Activated CD8-positive, alpha-beta memory T cell treated with anti-CD3 and anti-CD28 coated beads for 24 hours (primary cell): ENCODE results near the gene AFF3.
"Not testable (repeated sequence)": the region's sequence is repeated elsewhere in the genome, so short reads cannot be mapped to it uniquely, and the experiment has no call there.

Experiments
- DNase-seq: peaks from one replicate; pipeline ENCODE4 v3.0.0-alpha.2; 2020

AFF3 gene, protein sequence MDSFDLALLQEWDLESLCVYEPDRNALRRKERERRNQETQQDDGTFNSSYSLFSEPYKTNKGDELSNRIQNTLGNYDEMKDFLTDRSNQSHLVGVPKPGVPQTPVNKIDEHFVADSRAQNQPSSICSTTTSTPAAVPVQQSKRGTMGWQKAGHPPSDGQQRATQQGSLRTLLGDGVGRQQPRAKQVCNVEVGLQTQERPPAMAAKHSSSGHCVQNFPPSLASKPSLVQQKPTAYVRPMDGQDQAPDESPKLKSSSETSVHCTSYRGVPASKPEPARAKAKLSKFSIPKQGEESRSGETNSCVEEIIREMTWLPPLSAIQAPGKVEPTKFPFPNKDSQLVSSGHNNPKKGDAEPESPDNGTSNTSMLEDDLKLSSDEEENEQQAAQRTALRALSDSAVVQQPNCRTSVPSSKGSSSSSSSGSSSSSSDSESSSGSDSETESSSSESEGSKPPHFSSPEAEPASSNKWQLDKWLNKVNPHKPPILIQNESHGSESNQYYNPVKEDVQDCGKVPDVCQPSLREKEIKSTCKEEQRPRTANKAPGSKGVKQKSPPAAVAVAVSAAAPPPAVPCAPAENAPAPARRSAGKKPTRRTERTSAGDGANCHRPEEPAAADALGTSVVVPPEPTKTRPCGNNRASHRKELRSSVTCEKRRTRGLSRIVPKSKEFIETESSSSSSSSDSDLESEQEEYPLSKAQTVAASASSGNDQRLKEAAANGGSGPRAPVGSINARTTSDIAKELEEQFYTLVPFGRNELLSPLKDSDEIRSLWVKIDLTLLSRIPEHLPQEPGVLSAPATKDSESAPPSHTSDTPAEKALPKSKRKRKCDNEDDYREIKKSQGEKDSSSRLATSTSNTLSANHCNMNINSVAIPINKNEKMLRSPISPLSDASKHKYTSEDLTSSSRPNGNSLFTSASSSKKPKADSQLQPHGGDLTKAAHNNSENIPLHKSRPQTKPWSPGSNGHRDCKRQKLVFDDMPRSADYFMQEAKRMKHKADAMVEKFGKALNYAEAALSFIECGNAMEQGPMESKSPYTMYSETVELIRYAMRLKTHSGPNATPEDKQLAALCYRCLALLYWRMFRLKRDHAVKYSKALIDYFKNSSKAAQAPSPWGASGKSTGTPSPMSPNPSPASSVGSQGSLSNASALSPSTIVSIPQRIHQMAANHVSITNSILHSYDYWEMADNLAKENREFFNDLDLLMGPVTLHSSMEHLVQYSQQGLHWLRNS (N-terminal part only)

DNA sequence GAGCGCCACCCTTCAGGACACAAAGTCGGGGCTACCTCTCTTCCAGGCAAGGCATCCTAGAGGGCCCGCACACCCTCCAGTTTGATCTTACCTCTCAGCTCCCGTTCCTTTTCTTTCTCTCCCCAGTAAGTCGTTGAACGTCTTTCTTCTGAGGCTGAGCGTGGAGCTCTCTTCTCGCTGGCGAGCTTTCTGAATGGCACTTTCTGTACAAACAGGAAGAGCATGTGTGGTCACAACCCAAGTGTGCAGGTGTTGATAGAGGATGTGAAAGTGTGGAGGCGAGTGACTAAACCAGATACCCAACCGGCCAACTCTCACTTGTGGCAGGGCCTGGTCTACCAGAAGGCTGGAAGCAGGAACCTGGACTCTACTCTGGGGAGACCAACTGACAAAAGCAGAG is at the start of gene AFF3:
Gene AFF3 (minus strand): TSS at position 198 of the 400 bp plus-strand sequence. CDS start 38,136 bp downstream, outside the sequence.
- peak; percentile 73 for DNase-seq

DNA sequence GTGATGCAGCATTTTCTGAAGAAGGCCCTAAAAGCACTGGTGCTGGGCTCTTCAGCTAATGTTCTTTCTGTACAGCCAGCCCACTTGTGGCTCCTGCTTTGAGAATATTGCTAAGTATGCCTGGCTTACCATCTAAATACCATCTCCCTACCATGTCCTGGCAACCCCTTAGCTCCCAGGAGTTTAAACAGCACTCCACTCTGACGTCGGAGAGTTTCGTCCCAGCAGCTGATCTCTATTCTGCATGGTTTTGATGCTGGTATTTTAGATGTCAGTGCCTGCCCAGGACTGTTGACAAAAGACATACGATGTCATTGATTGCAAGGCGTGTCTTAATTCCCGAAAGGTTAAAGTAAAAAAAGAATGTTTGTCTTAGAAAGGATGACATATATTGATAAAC is 47.0 kb upstream of the AFF3 start:
- DNase-seq, result no peak

DNA sequence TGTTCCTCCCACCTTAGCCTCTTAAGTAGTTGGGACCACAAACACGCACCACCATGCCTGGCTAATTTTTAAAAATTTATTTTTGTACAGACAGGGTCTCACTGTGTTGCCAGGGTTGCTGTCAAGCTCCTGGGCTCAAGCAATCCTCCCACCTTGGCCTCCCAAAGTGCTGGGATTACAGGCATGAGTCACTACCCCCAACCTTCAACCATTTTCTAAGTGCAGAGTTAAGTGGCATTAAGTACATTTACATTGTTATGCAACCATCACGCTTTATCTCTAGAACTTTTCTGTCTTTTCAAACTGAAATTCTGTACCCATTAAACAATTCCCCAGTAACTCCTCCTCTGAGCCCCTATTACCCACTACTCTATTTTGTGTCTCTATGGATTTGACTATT is 45.9 kb upstream of the AFF3 start:
- no peak for DNase-seq

DNA sequence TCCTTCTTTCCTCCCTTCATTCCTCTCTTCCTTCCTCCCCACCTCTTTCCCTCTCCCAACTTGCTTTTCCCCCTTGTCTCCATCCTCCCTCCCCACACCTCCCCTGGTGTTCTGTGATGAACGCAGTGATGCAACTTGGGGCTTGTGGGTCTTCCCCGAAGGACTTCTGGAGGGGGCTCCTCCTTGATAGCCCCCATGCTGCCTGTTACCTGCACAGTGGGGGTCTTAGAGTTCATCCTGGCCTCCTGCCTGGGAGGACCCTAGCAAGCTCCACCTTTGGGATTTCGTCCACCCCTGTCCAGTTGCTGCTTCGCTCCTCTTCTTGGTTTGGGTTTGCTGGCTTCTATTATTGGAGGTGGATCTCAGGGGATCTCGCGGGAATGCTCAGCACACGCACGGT is 43.7 kb upstream of the AFF3 start:
- no peak for DNase-seq

DNA sequence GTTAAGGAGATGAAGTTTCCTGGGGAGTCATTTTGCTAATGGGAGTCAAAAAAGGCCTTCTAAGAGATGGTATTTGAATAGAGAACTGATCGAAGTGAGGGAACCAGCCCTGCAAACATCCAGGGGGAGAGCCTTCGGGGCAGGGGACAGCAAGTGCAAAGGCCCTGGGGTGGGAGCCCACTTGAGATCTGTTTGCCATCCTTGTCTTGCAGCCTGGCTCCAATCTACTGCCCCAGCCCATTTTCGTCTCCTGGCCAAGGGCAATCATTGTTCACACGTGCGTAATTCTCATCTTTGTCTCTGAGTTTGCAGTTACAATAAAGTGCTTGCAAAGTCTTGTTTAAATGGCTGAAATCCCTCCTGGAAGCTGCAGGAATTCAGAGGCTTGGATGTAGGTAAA is 43.1 kb upstream of the AFF3 start:
- no peak for DNase-seq

DNA sequence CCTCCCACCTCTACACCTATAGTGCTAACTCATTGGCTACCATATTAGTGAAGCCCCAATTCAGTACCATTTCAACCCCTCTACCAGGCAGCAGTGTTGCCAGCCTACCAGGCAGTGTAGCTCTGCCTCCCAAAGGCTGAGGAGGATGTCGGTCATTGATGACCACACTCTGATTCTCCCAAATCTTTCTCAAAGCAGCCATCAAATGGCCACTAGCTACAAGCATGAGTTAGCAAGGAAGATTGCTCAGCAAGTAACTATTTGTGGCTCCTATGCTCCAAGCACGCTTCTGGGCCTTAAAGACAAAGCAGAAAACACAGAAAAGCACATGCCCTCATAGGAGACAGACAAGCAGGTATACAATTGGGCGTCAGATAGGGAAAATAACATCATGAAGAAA is 42.7 kb upstream of the AFF3 start:
- DNase-seq, result no peak

DNA sequence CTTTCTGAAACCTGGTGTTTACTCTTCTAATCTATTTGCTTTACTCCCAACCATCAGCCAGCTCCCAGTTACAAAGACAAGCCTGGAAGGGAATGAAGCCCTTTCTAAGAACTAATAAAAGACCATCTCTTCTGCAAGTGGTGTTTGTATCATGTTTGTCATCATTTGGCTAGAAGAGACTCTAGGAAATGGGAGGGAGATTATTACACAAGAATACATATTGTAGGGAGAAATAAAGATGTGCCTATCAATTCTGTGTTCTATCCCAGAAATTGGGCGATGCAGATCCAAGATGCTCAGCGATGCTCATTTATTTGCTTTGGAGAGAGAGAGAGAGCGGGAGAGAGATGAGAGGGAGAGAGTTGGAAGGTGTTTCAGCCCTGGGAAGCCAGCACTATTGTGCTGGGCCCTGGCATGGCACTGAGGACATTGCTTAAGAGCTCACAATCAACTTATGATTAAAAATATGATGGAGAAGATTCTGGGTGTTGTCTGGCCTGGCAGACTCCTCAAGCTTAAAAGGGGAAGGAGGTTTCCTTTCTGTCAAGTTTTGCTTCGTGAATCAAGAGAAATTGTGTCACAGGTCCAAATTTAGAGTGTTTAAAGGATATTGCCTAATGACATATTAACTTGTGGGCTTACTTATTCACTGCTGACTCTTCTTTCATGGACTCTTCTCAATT is 41.8 kb upstream of the AFF3 start:
- DNase-seq, result no peak

DNA sequence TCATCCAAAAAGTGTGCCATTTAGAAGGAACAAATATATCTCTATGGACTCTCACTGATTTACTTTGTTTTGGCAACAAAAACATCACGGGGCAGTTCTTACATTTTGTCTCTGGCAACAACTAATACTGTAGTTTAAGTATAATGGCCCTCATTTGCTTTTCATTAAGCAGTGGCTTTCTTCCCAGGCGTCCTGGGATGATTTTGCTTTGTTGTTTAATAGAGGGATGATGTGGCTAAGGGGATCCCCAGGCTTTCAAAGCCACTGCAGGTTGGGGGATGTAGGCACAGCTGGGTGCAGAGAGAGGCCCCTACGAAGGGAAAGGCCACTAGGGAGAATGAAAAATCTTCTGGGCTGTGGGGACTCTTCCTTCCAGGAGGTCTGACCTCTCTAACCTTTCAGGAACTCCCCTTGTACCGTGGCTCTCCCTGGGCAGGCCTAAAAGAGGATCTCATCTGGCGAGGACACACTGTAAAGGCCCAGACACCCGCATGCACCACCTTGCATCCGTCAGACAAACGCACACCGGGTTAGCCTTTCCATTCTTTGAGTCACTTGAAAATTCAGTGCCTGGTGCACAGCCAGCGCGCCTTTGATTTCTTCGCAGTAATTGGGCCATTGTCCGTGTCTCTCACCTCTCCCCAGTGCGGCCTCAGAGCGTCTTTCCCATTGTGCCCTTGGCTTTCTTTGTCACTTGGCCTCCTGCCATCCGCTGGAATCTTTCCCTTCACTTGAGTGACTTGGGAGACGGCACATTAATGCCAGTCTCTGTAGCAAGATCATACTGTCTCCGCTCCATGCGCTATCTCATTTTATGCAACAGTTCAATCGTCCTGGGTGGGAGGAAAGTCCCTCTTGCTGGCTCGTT is 40.3 kb upstream of the AFF3 start:
- no peak for DNase-seq

DNA sequence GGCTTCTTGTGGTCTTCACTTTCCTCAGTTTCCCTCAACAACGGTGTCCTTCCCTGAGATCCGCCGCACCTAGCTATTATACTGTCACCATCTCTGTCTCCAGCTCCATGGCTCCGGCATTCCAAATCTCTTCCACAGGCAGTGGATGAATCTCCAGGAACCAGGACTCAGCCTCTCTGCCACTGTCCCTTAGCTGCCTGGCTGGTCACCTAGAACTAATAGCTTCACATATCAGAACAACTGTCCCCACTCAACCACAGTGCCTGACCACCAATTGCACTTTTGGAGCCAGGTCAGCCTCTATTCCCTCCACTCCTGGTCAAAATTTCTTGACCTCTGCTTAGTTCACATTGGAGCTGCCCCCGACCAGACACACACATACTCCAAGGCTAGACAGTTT is 38.1 kb upstream of the AFF3 start:
- no peak for DNase-seq

DNA sequence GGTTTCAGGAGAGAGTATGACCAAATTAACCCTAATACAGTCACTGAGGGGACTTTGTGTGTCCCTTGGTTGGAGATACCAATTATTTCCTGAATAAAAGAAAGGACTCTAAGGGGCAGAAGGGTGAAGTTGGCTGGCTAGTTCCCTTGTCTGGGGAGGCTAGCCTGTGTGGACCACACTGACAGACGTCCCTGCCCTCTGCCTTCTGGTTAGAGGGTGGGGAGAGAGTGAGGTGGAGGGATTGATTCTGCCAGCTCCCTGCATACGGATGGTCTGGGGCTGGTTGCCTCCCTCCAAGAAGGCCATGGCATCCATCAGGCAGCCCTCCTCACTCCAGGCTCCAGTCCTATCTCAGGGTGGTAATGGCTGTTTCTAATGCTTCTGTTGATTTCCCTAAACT is 37.4 kb upstream of the AFF3 start:
- DNase-seq, result no peak

DNA sequence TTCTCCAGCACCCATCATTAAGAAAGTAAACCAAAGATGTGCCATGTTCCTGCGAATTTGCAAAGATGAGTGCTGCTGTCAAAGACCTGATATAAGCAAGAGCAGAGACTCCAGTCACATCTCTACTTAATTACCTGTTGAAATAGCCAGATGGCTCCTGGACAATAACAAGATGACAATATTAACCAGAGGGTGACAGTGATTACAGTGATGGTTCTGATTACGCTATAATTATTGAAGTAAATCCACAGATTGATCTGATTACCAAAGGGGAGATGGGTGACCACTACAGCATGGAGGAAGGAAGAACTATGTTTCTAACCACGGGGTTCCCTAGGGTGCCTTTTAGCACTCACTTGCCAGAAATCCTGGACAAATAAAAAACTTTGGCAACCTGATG is 36.5 kb upstream of the AFF3 start:
- DNase-seq, result no peak

DNA sequence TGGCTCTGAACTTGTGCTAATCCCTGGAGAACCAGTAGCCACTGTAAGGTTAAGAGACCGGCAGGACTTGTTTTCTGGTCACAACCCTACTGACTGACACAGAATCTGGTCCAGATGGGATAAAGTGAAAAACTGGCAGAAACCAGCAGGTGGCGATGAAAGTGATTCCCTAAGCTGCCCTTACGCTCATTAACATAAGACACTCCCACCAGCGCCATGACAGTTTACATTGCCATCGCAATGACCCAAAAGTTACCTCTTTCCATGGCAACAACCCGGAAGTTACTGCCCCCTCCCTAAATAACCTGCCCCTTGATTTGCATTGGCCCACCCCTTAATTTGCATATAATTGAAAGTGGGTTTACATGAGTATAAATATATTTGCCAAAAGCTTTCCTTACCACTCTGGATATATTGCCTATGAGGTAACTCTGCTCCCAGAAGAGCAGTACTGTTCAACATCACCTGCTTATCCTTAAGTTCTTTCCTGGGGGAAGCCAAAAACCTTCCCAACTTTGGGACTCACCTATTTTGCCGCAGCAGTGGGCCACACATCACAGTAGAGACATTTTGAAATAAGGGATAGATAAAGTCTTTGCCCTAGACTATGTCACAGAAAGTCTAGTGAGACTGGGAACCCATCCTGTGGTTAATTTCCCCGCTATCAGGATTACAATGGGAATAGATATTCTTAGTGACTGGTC is 35.8 kb upstream of the AFF3 start:
- no peak for DNase-seq

DNA sequence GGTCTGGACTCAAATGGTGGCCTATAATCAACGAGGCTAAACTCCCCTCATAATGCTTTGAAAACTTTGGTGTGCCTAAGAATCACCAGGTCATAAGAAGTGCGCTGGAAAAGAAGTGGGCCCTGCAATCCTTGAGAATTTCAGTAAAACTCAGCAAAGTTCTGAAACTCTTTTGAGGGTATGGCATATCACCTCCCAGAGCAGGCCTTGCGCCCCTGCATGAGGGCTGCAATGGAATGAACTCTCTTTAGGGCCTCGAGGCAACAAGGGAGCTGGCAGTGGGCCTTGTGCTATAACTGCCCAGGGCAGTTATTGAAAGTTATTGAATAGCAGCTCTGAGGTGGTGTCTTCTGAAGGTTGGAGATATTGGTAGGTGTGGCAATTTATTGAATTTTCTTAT is 34.5 kb upstream of the AFF3 start:
- no peak for DNase-seq

DNA sequence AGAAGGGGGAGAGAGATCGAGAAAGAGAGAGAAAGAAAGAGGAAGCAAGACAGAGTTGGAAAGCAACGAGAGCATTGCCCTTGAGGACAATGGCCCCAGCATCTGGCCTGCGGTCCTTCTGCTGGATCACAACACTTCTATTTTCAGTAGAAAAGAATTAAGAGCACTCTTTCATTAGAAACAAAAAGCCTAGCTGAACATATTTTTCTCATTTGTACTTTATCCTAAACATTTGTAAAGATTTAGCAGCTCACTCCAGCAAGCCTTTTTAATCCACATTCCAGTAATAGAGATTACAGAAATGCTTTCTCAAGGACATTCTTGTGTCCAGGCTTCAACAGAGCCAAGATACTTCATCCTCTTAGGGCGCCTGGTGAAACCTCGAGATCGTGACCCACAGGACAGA is 31.6 kb upstream of the AFF3 start:
- DNase-seq, result no peak

DNA sequence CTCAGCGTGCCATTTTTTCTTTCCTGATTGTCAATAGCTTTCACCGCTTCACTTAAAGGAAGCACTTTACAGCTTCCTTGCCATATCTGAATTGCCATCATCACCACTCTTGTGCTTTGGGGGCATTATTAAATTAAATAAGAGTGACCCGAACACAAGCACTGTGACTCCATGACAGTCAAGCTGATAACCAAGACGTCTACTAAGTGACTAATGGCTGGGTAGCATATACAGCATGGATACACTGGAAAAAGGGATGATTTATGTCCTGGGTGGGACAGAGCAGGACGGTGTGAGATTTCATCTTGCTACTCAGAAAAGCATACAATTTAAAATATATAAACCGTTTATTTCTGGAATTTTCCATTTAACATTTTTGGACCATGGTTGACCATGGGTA is 24.3 kb upstream of the AFF3 start:
- DNase-seq, result no peak

DNA sequence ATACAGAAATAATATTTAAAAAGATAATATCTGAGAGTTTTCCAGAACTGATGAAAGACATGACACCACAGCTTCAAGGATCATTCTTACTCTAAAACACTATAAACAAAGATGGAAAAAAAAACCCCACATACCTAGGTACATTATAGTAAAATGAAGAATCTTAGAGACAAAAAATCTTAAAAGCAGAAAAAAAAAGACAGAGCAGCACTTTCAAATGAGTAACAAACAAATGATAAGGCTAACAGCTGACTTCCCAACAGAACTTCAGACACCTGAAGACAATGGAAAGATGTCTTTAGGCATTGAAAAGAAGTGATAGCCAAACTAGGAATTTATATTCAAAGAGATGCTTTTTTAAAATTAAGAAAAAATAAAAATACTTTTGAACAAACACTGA is 21.2 kb upstream of the AFF3 start:
- DNase-seq, result no peak

DNA sequence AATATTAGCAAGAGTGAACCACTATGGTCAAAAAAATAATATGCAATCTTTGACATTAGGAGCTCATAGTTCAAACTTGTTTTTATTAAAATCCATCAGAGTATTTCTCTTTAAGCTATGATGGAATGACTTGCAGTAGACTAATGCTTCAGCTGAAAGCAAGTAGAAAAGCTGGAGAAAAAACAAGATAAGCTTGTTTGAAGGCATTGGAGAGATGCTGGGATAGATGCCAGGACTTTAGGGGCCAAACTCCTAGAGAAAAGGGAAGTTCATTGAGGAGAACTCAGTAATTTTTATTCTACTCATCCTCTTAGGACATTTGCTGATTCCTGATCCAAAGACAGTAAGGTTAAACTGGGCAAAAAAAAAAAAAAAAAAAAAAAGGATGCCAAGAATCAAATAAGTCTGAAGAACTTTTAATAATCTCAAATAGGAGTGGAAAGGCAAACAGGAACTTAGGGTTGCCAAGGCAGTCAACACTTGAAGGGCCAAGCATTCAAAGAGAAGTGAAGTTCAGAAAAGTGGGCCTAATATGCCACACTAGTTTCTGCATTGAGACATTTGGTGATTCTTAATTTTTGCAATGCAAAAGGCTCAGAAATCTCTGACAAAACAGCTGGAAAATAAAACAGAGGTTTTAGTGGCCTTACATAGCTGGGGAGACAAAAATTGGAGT is 19.7 kb upstream of the AFF3 start:
- DNase-seq, result no peak

DNA sequence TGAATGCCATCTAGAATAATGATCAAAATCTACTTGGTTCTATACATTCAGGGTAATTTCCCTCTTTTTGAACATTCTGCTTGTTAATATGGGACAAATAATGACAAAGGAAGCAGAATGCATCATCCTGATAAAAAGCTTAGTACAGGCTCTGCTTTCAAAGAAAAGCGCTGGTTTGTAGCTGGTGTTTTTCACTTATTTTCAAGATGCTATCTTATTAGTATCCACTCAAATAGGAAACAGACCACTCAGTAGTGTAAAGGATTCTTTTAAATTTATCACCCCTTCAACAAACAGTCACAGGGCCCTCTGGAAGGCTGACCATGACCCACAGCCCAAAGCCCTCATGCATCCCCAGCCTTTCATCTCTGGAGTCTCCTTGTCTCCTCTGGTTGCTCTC is 18.0 kb upstream of the AFF3 start:
- DNase-seq, result no peak

DNA sequence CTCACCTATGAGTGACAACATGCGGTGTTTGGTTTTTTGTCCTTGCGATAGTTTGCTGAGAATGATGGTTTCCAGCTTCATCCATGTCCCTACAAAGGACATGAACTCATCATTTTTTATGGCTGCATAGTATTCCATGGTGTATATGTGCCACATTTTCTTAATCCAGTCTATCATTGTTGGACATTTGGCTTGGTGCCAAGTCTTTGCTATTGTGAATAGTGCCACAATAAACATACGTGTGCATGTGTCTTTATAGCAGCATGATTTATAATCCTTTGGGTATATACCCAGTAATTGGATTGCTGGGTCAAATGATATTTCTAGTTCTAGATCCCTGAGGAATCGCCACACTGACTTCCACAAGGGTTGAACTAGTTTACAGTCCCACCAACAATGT is 9.4 kb upstream of the AFF3 start:
- DNase-seq, result not testable (repeated sequence)

DNA sequence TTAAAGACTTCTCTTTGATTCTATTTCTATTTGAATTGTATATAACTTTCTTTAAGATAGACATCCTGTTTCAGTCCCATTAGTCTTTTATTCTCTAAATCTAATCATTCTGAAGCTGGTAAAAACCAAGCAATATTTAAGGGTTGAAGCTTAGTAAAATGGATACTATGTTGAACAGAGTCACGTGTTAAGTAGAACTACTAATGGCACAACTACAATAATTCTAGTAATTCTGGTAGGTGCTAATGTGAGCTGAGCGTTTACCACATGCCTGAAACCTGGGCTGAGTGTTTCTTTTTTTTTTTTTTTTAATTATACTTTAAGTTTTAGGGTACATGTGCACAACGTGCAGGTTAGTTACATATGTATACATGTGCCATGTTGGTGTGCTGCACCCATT is 8.9 kb upstream of the AFF3 start:
- no peak for DNase-seq

DNA sequence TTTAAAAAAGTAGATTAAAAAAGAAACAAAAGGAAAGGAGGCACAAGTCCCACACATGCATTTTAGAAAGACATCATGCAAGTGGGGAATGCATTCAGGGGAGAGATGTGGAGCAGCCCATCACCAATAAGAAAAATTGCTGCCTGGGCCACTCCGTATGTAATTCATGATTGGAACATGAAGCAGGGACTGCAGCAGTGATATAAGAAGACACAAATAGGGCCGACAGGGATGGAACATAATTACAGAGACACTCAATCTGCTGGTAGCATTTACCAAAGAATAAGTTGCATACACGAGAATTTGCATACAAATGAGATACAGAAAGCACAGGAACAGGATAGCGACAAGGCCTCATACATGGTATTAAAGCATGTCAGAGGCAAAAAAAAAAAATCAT is 6.5 kb upstream of the AFF3 start:
- DNase-seq, result no peak
